ENCODE results near the gene HES3. TPM values are rescaled to one million over a fixed set of nuclear protein-coding genes. Genes with fewer than 3 reads are reported as not detected.

Gene HES3
- total and polyA plus RNA-seq, 10 of the 15 experiments (the other 5 are each of a cell fraction or from before 2014, with no cell fraction given), result not detected

GRCh38 chr1:6285336-6285735 lies 41.4 kb downstream of the HES3 start:
- BruUV-seq (replicated peaks), result no TSS peak
- H3K9me3 ChIP-seq (replicated peaks; ENCODE audit: control insufficient read depth, insufficient read depth, low read length), result no peaks in the 10 kb centered on the region
- H3K79me2 ChIP-seq (ENCODE audit: control insufficient read depth, insufficient read depth, low read length), result no peaks in the 10 kb centered on the region
- no peak overlapping the region for H3K9ac ChIP-seq (ENCODE audit: control insufficient read depth, insufficient read depth, low read length)
- RAD21 ChIA-PET (ENCODE audit: unreplicated experiment), result no interaction called here
- SMC1A ChIA-PET (ENCODE audit: uncharacterized antibody, unreplicated experiment), result no interaction called here
- no peak overlapping the region for H3K27ac ChIP-seq (ENCODE audit: control insufficient read depth, insufficient read depth)
- no peak overlapping the region for H3K4me2 ChIP-seq (ENCODE audit: control insufficient read depth, insufficient read depth)
- no peak overlapping the region for H3K4me3 ChIP-seq
- no peak for DNase-seq (ENCODE audit: low read depth, low spot score)
- WGBS (ENCODE audit: insufficient coverage, insufficient replicate concordance, low lambda C conversion rate, missing lambda C conversion rate), result 64% methylated on average over 11 of the region's 11 CpGs
- H3K27me3 ChIP-seq (replicated peaks in 1 of 2; ENCODE audit: control insufficient read depth in 2 of 2, insufficient read depth in 2 of 2, low read length in 1 of 2), result no peaks in the 10 kb centered on the region
- intact Hi-C loops (cut with micrococcal nuclease; ENCODE audit: unreplicated experiment) (no loop called here), in situ Hi-C loops (cut with MboI) (no loop called here)
- no peak for FAIRE-seq
- H2AFZ ChIP-seq (ENCODE audit: control insufficient read depth, low read depth, low read length), result no peak overlapping the region
- no peaks in the 10 kb centered on the region for H4K20me1 ChIP-seq (ENCODE audit: control insufficient read depth, insufficient read depth)
- peaks cover 8% of the 10 kb centered on the region for H3K4me1 ChIP-seq (ENCODE audit: control insufficient read depth, insufficient read depth, low read length)
- ATAC-seq, result no peak
- CTCF ChIA-PET, result interaction anchor here (0.6 kb wide), 1 partner anchor 63 kb away, joined by 3 read pairs; no protein-coding TSS in a partner anchor
- H3K36me3 ChIP-seq (ENCODE audit: control insufficient read depth in 2 of 2, insufficient read depth in 2 of 2, low read length in 1 of 2), result peaks cover 0 to 10% of the 10 kb centered on the region in 2 experiments; a peak in 2 of 4 replicates
- POLR2A ChIA-PET, result no interaction called here
- TF ChIP-seq, protein P1, sequence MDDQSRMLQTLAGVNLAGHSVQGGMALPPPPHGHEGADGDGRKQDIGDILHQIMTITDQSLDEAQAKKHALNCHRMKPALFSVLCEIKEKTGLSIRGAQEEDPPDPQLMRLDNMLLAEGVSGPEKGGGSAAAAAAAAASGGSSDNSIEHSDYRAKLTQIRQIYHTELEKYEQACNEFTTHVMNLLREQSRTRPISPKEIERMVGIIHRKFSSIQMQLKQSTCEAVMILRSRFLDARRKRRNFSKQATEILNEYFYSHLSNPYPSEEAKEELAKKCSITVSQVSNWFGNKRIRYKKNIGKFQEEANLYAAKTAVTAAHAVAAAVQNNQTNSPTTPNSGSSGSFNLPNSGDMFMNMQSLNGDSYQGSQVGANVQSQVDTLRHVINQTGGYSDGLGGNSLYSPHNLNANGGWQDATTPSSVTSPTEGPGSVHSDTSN (IDR thresholded peaks at IDR 0.05; ENCODE audit: insufficient replicate concordance, low read depth, low read length), result no peak
- TF ChIP-seq NFYB (IDR thresholded peaks at IDR 0.05; ENCODE audit: insufficient read depth, low read depth, low read length), result no peak
- no peak for TF ChIP-seq IKZF1 (conservative IDR thresholded peaks at IDR 0.05)
- TF ChIP-seq E2F8 (IDR thresholded peaks at IDR 0.05; ENCODE audit: low read depth, partially characterized antibody), result no peak
- no peak for TF ChIP-seq PRDM15 (CRISPR knock-in tag; IDR thresholded peaks at IDR 0.05)
- no peak for TF ChIP-seq MEF2B (IDR thresholded peaks at IDR 0.05; ENCODE audit: partially characterized antibody, poor library complexity, severe bottlenecking)
- no peak for TF ChIP-seq KDM1A (IDR thresholded peaks at IDR 0.05; ENCODE audit: borderline replicate concordance)
- no peak for TF ChIP-seq MAX (IDR thresholded peaks at IDR 0.05; ENCODE audit: low read depth, low read length)
- TF ChIP-seq ZNF274 (IDR thresholded peaks at IDR 0.05; ENCODE audit: insufficient read depth, insufficient read length), result no peak
- TF ChIP-seq, protein P2, sequence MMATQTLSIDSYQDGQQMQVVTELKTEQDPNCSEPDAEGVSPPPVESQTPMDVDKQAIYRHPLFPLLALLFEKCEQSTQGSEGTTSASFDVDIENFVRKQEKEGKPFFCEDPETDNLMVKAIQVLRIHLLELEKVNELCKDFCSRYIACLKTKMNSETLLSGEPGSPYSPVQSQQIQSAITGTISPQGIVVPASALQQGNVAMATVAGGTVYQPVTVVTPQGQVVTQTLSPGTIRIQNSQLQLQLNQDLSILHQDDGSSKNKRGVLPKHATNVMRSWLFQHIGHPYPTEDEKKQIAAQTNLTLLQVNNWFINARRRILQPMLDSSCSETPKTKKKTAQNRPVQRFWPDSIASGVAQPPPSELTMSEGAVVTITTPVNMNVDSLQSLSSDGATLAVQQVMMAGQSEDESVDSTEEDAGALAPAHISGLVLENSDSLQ (IDR thresholded peaks at IDR 0.05), result no peak
- TF ChIP-seq MEF2A (IDR thresholded peaks at IDR 0.05; ENCODE audit: insufficient read depth, low read depth, low read length), result no peak
- TF ChIP-seq SREBF2 (IDR thresholded peaks at IDR 0.05; ENCODE audit: low read length), result no peak
- TF ChIP-seq EP300 (IDR thresholded peaks at IDR 0.05; ENCODE audit: borderline replicate concordance in 1 of 2, control insufficient read depth in 1 of 2, low read depth in 2 of 2, low read length in 2 of 2), result no peak
- no peak for TF ChIP-seq SIN3A (IDR thresholded peaks at IDR 0.05; ENCODE audit: low read depth, low read length)
- TF ChIP-seq FOXK2 (IDR thresholded peaks at IDR 0.05), result no peak

Measured in GM12878 (cell line).